Measurements from ENCODE around the gene DPY19L2.
"Not testable (repeated sequence)": the region's sequence is repeated elsewhere in the genome, so short reads cannot be mapped to it uniquely, and the experiment has no call there.

DNA sequence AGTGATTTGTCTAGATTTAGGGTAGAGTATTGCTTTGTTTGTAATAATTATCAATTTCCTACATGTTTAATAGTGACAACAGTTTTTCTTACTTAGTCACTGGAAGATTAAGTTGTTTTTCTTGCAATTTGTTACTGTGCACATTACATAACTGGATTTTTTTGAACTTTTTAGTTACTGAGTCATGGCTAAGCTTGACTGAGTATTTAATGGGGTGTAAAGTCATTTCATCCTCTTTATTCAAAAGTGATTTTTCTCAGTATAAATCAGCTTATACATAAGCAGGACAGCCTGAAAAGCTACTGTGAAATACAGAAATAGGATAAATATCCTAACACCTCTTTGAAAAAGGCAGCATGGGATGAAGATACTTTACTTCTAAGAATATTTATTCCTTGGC is 12.5 kb upstream of the DPY19L2 start:
- TF ChIP-seq POLR2A (IDR thresholded peaks at IDR 0.05; ENCODE audit: extremely low read depth, insufficient read length), result not testable (repeated sequence)
- TF ChIP-seq, protein P1, sequence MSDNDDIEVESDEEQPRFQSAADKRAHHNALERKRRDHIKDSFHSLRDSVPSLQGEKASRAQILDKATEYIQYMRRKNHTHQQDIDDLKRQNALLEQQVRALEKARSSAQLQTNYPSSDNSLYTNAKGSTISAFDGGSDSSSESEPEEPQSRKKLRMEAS (IDR thresholded peaks at IDR 0.05; ENCODE audit: low read depth, low read length), result not testable (repeated sequence)
